ENCODE measurements around the gene FPGS. TPM values are rescaled to one million over a fixed set of nuclear protein-coding genes. Genes with fewer than 3 reads are reported as not detected.

The FPGS gene
- total and polyA plus RNA-seq, 2 of the 4 experiments (the other 2 are of a cell fraction), result 43.9 to 75.7 TPM

- no peak overlapping the region for H2AK9ac ChIP-seq (replicated peaks; ENCODE audit: low read depth, low read length, poor library complexity)
- no peak overlapping the region for H4K8ac ChIP-seq (ENCODE audit: low read depth in 2 of 2, low read length in 2 of 2)
- no peak overlapping the region for H2AFZ ChIP-seq (replicated peaks; ENCODE audit: low read length, poor library complexity)
- no peak overlapping the region for H3K4me3 ChIP-seq (ENCODE audit: insufficient read depth, low read depth, low read length)
- H2BK120ac ChIP-seq (ENCODE audit: low read depth, low read length), result no peak overlapping the region
- POLR2A ChIA-PET (ENCODE audit: unreplicated experiment), result no interaction called here
- H2BK20ac ChIP-seq (ENCODE audit: low read depth, low read length), result no peak overlapping the region
- CTCF ChIA-PET, result no interaction called here
- H3K36me3 ChIP-seq (ENCODE audit: control insufficient read depth, insufficient read depth, low read length), result no peaks in the 10 kb centered on the region
- no peak overlapping the region for H3K14ac ChIP-seq (replicated peaks; ENCODE audit: low read depth, low read length)
- no peak overlapping the region for H3K18ac ChIP-seq (ENCODE audit: low read depth, low read length)
- no peak overlapping the region for H3K4ac ChIP-seq (ENCODE audit: low read depth, low read length)
- H2BK5ac ChIP-seq (ENCODE audit: low read depth, low read length, poor library complexity, severe bottlenecking), result no peak overlapping the region
- peaks cover 2% of the 10 kb centered on the region; the same call in 1 of the 2 replicates for H3K4me1 ChIP-seq (ENCODE audit: control insufficient read depth, insufficient read depth, low read length)
- H4K5ac ChIP-seq (ENCODE audit: low read depth, low read length), result no peak overlapping the region
- intact Hi-C loops (cut with micrococcal nuclease), result no loop called here
- H3K56ac ChIP-seq (ENCODE audit: extremely low read depth, insufficient read depth, low read length), result no peak overlapping the region
- in situ Hi-C loops (cut with MboI; ENCODE audit: low sequenced_read_pairs), result no loop called here
- ATAC-seq (ENCODE audit: low read depth), result no peak
- no peaks in the 10 kb centered on the region for H4K20me1 ChIP-seq (ENCODE audit: insufficient read depth, low read length)
- H3K23ac ChIP-seq (ENCODE audit: low read depth, low read length), result no peak overlapping the region
- no peak overlapping the region for H3K27ac ChIP-seq (ENCODE audit: insufficient read depth, low read length)
- TF ChIP-seq CEBPB (IDR thresholded peaks at IDR 0.05; ENCODE audit: low read depth, low read length) (no peak), MXI1 (IDR thresholded peaks at IDR 0.05; ENCODE audit: borderline replicate concordance, low read depth, low read length) (no peak), USF2 (IDR thresholded peaks at IDR 0.05; ENCODE audit: low read depth, low read length) (no peak), SMC3 (IDR thresholded peaks at IDR 0.05; ENCODE audit: low read depth, low read length) (no peak), CHD1 (IDR thresholded peaks at IDR 0.05; ENCODE audit: low read depth, low read length) (no peak), ELK1 (IDR thresholded peaks at IDR 0.05; ENCODE audit: borderline replicate concordance, low read depth, low read length) (no peak), BHLHE40 (IDR thresholded peaks at IDR 0.05; ENCODE audit: low read depth, low read length) (no peak), RAD21 (IDR thresholded peaks at IDR 0.05; ENCODE audit: low read length) (no peak), FOS (IDR thresholded peaks at IDR 0.05; ENCODE audit: low read depth, low read length) (no peak), POLR2A (IDR thresholded peaks at IDR 0.05; ENCODE audit: low read depth, low read length) (no peak), RFX5 (IDR thresholded peaks at IDR 0.05; ENCODE audit: low read depth, low read length) (no peak)
- no peak overlapping the region for H2BK15ac ChIP-seq (ENCODE audit: low read depth, low read length)
- H3K9ac ChIP-seq (ENCODE audit: low read depth, low read length), result no peak overlapping the region
- WGBS, 2 experiments (ENCODE audit: extremely low coverage in 2 of 2, insufficient read length in 1 of 2), result no CpG with 5 or more reads among the region's 1 CpG
- H3K27me3 ChIP-seq (ENCODE audit: control insufficient read depth, insufficient read depth, low read length), result peaks cover 28% of the 10 kb centered on the region
- H3K9me1 ChIP-seq (ENCODE audit: insufficient read depth, low read length), result no peaks in the 10 kb centered on the region; the same call in 1 of the 2 replicates
- H4K91ac ChIP-seq (ENCODE audit: insufficient read depth, low read depth, low read length), result no peak overlapping the region
- no peak overlapping the region for H2AK5ac ChIP-seq (ENCODE audit: low read depth, low read length)
- H3K4me2 ChIP-seq (ENCODE audit: low read depth, low read length), result no peak overlapping the region
- no peaks in the 10 kb centered on the region for H3K79me1 ChIP-seq (ENCODE audit: low read depth in 1 of 2, low read length in 2 of 2)
- DNase-seq, result no peak
- H3K9me3 ChIP-seq (ENCODE audit: control insufficient read depth, insufficient read depth, low read length), result no peaks in the 10 kb centered on the region
- dilution Hi-C loops (cut with HindIII; ENCODE audit: low sequenced_read_pairs, unreplicated experiment), result no loop called here
- BruUV-seq (replicated peaks), result no TSS peak
Observed at GRCh38 chr9:127765418-127765817, 37.3 kb upstream of the FPGS start.
